ENCODE measurements around the gene HNRNPR. TPM values are rescaled to one million over a fixed set of nuclear protein-coding genes. Genes with fewer than 3 reads are reported as not detected.

HNRNPR gene
- total and polyA plus RNA-seq, 2 of the 8 experiments (the other 6 are each of a cell fraction or from before 2014, with no cell fraction given) = 110 to 214 TPM

GRCh38 chr1:23343221-23344110 is 618 bp downstream of the HNRNPR start (continued):
- peak; percentile 17 for TF ChIP-seq KDM4A (IDR thresholded peaks at IDR 0.05; ENCODE audit: low read depth, low read length, severe bottlenecking)
